A673 (cell line): ENCODE measurements around the gene EFHC2.
"Not testable (repeated sequence)": the region's sequence is repeated elsewhere in the genome, so short reads cannot be mapped to it uniquely, and the experiment has no call there.

Experiments
- EZH2 ChIP-seq: fragments of 200-600 bp; sonication (generic); IDR thresholded peaks from 2 replicates; pipeline ENCODE4 v1.6.1; 2017; ENCODE audit warnings: borderline replicate concordance, low read depth, mild to moderate bottlenecking, mixed read lengths, antibody characterized with exemption, low read length; ENCODE audit not compliant: poor library complexity, severe bottlenecking
- TF ChIP-seq, protein P1 (sequence below): fragments of 300-800, 200-600 bp; sonication (generic); conservative IDR thresholded peaks from 2 replicates; pipeline ENCODE4 v1.5.1; 2017; ENCODE audit warnings: low read depth, mild to moderate bottlenecking, antibody characterized with exemption, low read length, moderate library complexity, mixed read lengths

DNA sequence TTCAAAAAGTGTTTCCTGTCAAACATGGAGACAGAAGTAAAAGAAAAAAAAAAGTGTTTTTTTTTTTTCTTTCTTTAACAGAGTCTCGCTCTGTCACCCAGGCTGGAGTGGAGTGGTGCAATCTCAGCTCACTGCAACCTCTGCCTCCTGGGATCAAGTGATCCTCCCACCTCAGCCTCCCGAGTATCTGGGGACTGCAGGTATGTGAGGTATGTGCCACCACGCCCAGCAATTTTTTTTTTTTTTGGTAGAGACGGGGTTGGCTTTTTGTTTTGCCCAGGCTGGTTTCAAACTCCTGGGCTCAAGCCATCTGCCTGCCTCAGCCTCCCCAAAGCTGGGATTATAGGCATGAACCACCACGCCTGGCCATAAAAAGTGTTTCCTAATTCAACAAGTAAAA lies 155.6 kb downstream of the EFHC2 start:
- TF ChIP-seq, protein P1, sequence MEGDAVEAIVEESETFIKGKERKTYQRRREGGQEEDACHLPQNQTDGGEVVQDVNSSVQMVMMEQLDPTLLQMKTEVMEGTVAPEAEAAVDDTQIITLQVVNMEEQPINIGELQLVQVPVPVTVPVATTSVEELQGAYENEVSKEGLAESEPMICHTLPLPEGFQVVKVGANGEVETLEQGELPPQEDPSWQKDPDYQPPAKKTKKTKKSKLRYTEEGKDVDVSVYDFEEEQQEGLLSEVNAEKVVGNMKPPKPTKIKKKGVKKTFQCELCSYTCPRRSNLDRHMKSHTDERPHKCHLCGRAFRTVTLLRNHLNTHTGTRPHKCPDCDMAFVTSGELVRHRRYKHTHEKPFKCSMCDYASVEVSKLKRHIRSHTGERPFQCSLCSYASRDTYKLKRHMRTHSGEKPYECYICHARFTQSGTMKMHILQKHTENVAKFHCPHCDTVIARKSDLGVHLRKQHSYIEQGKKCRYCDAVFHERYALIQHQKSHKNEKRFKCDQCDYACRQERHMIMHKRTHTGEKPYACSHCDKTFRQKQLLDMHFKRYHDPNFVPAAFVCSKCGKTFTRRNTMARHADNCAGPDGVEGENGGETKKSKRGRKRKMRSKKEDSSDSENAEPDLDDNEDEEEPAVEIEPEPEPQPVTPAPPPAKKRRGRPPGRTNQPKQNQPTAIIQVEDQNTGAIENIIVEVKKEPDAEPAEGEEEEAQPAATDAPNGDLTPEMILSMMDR: not testable (repeated sequence)
- not testable (repeated sequence) for TF ChIP-seq EZH2
